ENCODE measurements around the gene PC.

DNA sequence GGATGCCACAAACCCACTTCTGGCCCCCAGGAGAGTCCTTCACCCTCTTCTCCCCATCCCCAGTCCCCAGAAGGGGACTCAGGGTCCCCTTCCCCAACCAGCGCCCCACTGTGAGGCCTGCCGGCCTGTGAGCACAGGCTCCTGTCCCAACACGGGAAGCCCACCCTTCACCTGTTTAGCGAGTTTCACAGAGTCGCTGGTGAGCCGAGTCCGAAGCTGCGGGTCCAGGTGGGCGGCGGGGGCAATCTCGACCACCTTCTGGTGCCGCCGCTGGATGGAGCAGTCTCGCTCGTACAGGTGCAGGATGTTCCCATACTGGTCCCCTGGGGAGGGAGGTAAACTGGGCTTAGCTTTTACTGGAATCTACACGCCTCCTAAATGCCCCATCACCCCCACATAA is 88.1 kb downstream of the PC start:
- TF ChIP-seq ARNTL (CRISPR knock-in tag; IDR thresholded peaks at IDR 0.05; ENCODE audit: borderline replicate concordance, low read depth) (no peak), ZFP30 (CRISPR knock-in tag; IDR thresholded peaks at IDR 0.05) (no peak), ZNF70 (CRISPR knock-in tag; IDR thresholded peaks at IDR 0.05) (no peak), RARB (CRISPR knock-in tag; IDR thresholded peaks at IDR 0.05) (no peak), ZFP3 (CRISPR knock-in tag; IDR thresholded peaks at IDR 0.05) (no peak), BACH2 (CRISPR knock-in tag; IDR thresholded peaks at IDR 0.05; ENCODE audit: borderline replicate concordance) (no peak), ZNF565 (CRISPR knock-in tag; conservative IDR thresholded peaks at IDR 0.05; ENCODE audit: low read depth) (no peak), ISL1 (CRISPR knock-in tag; IDR thresholded peaks at IDR 0.05) (no peak), ZC3H10 (CRISPR knock-in tag; IDR thresholded peaks at IDR 0.05) (no peak)
- TF ChIP-seq, protein P1, sequence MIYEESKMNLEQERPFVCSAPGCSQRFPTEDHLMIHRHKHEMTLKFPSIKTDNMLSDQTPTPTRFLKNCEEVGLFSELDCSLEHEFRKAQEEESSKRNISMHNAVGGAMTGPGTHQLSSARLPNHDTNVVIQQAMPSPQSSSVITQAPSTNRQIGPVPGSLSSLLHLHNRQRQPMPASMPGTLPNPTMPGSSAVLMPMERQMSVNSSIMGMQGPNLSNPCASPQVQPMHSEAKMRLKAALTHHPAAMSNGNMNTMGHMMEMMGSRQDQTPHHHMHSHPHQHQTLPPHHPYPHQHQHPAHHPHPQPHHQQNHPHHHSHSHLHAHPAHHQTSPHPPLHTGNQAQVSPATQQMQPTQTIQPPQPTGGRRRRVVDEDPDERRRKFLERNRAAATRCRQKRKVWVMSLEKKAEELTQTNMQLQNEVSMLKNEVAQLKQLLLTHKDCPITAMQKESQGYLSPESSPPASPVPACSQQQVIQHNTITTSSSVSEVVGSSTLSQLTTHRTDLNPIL (CRISPR knock-in tag; IDR thresholded peaks at IDR 0.05; ENCODE audit: low read depth): no peak
- TF ChIP-seq, protein P2, sequence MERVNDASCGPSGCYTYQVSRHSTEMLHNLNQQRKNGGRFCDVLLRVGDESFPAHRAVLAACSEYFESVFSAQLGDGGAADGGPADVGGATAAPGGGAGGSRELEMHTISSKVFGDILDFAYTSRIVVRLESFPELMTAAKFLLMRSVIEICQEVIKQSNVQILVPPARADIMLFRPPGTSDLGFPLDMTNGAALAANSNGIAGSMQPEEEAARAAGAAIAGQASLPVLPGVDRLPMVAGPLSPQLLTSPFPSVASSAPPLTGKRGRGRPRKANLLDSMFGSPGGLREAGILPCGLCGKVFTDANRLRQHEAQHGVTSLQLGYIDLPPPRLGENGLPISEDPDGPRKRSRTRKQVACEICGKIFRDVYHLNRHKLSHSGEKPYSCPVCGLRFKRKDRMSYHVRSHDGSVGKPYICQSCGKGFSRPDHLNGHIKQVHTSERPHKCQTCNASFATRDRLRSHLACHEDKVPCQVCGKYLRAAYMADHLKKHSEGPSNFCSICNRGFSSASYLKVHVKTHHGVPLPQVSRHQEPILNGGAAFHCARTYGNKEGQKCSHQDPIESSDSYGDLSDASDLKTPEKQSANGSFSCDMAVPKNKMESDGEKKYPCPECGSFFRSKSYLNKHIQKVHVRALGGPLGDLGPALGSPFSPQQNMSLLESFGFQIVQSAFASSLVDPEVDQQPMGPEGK (CRISPR knock-in tag; IDR thresholded peaks at IDR 0.05; ENCODE audit: borderline replicate concordance): no peak
